ENCODE measurements around the gene ARHGAP9.

DNA sequence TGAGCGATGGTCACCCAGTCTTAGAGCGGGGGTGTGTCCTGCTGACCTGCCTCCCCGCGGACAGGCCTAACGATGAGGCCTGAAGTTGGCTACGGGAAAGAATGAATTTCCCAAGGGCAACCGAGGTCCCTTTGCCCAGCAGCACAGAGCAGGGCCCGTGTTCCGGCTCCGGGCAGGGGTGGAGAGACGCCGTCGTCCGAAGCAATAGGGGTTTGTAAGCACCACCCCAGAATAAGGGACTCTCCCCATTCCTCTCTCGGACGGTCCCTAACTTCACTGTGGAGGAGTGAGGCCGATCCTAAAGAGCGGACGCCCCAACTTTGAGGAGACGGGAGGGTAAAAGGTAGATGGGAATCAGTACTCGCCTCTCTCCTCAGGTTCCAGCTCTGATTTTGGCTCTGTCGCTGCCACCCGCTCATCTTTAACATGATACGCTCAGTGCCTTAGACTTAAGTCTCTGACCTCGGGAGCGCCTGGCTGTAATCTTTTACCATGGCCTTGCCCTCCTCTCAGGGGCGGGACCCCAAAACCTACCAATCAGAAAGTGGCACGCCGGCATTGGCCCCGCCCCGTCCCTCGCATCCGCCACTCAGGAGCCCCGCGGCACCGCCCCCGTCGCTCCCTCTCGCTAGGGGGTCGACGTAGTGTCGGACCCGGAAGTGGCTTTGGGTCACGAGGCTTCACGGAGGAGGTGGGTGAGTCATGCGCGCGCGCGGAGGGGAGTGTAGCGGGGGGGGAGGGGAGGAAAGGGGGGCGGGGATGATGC lies 40.6 kb upstream of the ARHGAP9 start, which contains the start of gene DDIT3:
- TF ChIP-seq, protein P1, sequence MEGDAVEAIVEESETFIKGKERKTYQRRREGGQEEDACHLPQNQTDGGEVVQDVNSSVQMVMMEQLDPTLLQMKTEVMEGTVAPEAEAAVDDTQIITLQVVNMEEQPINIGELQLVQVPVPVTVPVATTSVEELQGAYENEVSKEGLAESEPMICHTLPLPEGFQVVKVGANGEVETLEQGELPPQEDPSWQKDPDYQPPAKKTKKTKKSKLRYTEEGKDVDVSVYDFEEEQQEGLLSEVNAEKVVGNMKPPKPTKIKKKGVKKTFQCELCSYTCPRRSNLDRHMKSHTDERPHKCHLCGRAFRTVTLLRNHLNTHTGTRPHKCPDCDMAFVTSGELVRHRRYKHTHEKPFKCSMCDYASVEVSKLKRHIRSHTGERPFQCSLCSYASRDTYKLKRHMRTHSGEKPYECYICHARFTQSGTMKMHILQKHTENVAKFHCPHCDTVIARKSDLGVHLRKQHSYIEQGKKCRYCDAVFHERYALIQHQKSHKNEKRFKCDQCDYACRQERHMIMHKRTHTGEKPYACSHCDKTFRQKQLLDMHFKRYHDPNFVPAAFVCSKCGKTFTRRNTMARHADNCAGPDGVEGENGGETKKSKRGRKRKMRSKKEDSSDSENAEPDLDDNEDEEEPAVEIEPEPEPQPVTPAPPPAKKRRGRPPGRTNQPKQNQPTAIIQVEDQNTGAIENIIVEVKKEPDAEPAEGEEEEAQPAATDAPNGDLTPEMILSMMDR (IDR thresholded peaks at IDR 0.05), result no peak
- TF ChIP-seq POLR2A (IDR thresholded peaks at IDR 0.05), result peak; percentile 96 to 100

Data from vagina (tissue), 2 donors.